GM23338 (cell line): Measurements from ENCODE around the gene THSD4.

Experiments used
- CREB1 ChIP-seq: fragments of 250-450 bp; sonication (Bioruptor Pico); IDR thresholded peaks from 2 replicates; pipeline ENCODE4 v1.5.0; 2020; ENCODE audit warnings: low read depth, mild to moderate bottlenecking, moderate library complexity
- CTCF ChIP-seq, 2 experiments: fragments of 200-600 bp in 1 of 2; sonication (generic) in 1 of 2; conservative IDR thresholded peaks; 2 replicates each; pipeline versions ENCODE4 v1.5.1 to v1.6.1; 2016 to 2017; ENCODE audit warnings: antibody characterized with exemption in 2 of 2, low read depth in 2 of 2, mild to moderate bottlenecking in 2 of 2, moderate library complexity in 1 of 2
- ETS1 ChIP-seq: IDR thresholded peaks from 2 replicates; pipeline ENCODE4 v1.6.1; 2016; ENCODE audit warnings: antibody characterized with exemption
- EZH2 ChIP-seq: fragments of 200-600 bp; sonication (generic); IDR thresholded peaks from one replicate; pipeline ENCODE4 v1.8.0; 2017; ENCODE audit warnings: antibody characterized with exemption, mild to moderate bottlenecking, low read depth; ENCODE audit not compliant: unreplicated experiment
- EZH2phosphoT487 ChIP-seq: fragments of 200-600 bp; sonication (generic); IDR thresholded peaks from one replicate; pipeline ENCODE4 v1.8.1; 2018; ENCODE audit warnings: antibody characterized with exemption; ENCODE audit not compliant: unreplicated experiment
- JUNB ChIP-seq: IDR thresholded peaks from one replicate; pipeline ENCODE4 v1.6.1; 2016; ENCODE audit warnings: antibody characterized with exemption; ENCODE audit not compliant: unreplicated experiment
- NANOG ChIP-seq: IDR thresholded peaks from 2 replicates; pipeline ENCODE4 v1.6.1; 2016; ENCODE audit warnings: antibody characterized with exemption, borderline replicate concordance
- POLR2AphosphoS5 ChIP-seq: IDR thresholded peaks from 2 replicates; pipeline ENCODE4 v1.6.1; 2016; ENCODE audit warnings: antibody characterized with exemption, low read depth
- STAT1 ChIP-seq: IDR thresholded peaks from one replicate; pipeline ENCODE4 v1.6.1; 2016; ENCODE audit warnings: antibody characterized with exemption; ENCODE audit not compliant: unreplicated experiment
- ZNF114 ChIP-seq: fragments of 250-450 bp; sonication (Bioruptor Pico); IDR thresholded peaks from 2 replicates; pipeline ENCODE4 v1.5.0; 2020; ENCODE audit warnings: mild to moderate bottlenecking, moderate library complexity
- ZNF331 ChIP-seq: fragments of 250-450 bp; sonication (Bioruptor Pico); IDR thresholded peaks from 2 replicates; pipeline ENCODE4 v1.5.0; 2020; ENCODE audit warnings: low read depth, mild to moderate bottlenecking, moderate library complexity
- TF ChIP-seq, protein P1 (sequence below): IDR thresholded peaks from one replicate; pipeline ENCODE4 v1.6.1; 2018; ENCODE audit warnings: antibody characterized with exemption; ENCODE audit not compliant: unreplicated experiment

DNA sequence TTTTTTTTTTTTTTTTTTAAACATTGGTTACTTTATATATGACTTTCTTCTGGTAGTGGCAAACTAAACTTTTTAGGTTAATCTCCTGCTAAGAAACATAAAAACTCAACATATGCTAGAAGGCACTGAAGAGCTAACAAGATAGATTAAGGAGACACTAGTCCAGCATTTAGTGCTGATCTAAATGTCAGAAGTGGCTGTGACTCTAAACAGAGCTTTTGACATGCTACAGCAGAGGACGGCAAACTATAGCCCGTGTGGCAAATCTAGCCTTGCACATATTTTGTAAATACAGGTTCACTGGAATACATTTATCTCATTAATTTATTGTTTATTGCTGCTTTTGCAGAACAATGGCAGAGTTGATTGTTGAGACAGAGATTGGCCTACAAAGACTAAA, 715.7 kb downstream of the THSD4 start:
- TF ChIP-seq EZH2 = no peak
- no peak for TF ChIP-seq CTCF (conservative IDR thresholded peaks at IDR 0.05; ENCODE audit: low read depth in 2 of 2)
- TF ChIP-seq ETS1 = no peak
- TF ChIP-seq, protein P1, sequence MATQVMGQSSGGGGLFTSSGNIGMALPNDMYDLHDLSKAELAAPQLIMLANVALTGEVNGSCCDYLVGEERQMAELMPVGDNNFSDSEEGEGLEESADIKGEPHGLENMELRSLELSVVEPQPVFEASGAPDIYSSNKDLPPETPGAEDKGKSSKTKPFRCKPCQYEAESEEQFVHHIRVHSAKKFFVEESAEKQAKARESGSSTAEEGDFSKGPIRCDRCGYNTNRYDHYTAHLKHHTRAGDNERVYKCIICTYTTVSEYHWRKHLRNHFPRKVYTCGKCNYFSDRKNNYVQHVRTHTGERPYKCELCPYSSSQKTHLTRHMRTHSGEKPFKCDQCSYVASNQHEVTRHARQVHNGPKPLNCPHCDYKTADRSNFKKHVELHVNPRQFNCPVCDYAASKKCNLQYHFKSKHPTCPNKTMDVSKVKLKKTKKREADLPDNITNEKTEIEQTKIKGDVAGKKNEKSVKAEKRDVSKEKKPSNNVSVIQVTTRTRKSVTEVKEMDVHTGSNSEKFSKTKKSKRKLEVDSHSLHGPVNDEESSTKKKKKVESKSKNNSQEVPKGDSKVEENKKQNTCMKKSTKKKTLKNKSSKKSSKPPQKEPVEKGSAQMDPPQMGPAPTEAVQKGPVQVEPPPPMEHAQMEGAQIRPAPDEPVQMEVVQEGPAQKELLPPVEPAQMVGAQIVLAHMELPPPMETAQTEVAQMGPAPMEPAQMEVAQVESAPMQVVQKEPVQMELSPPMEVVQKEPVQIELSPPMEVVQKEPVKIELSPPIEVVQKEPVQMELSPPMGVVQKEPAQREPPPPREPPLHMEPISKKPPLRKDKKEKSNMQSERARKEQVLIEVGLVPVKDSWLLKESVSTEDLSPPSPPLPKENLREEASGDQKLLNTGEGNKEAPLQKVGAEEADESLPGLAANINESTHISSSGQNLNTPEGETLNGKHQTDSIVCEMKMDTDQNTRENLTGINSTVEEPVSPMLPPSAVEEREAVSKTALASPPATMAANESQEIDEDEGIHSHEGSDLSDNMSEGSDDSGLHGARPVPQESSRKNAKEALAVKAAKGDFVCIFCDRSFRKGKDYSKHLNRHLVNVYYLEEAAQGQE = no peak
- no peak for TF ChIP-seq POLR2AphosphoS5
- TF ChIP-seq ZNF331 (CRISPR knock-in tag) = no peak
- TF ChIP-seq EZH2phosphoT487 = no peak
- TF ChIP-seq JUNB = no peak
- no peak for TF ChIP-seq CREB1 (CRISPR knock-in tag)
- no peak for TF ChIP-seq NANOG
- TF ChIP-seq STAT1 = no peak
- TF ChIP-seq ZNF114 (CRISPR knock-in tag) = no peak
